HG02678 (cell line): ENCODE data around the gene ELOVL1.
"Not testable (repeated sequence)": the region's sequence is repeated elsewhere in the genome, so short reads cannot be mapped to it uniquely, and the experiment has no call there.

Experiments
- ATAC-seq: cut with Tn5 transposase; IDR thresholded peaks from one replicate; pipeline ENCODE4 v1.9.1; 2021; ENCODE audit warnings: mild to moderate bottlenecking, moderate library complexity; ENCODE audit not compliant: unreplicated experiment

Gene ELOVL1

GRCh38 chr1:43382027-43382779 is 14.4 kb upstream of the ELOVL1 start:
- no peak for ATAC-seq

DNA sequence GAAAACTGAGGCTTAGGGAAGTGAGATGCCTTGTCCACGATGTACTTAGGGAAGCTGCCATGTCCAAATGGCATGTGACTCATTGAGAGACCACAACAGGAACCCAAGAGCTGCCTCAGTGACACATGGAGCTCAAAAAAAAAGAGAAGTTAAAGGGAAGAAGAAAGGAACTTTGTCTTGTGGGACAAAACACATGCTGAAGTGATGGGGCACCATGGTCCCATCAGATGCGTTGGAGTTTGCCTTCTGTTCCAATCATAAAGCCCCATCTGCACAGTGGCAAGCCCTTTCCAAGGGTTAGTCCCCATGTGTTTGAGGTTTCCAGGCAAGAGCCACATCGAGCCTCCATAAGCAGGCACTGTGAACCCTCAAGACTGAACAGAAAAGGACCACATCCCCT is 13.8 kb upstream of the ELOVL1 start:
- no peak for ATAC-seq

- ATAC-seq = no peak
Measured at GRCh38 chr1:43379476-43379875, 11.7 kb upstream of the ELOVL1 start.

DNA sequence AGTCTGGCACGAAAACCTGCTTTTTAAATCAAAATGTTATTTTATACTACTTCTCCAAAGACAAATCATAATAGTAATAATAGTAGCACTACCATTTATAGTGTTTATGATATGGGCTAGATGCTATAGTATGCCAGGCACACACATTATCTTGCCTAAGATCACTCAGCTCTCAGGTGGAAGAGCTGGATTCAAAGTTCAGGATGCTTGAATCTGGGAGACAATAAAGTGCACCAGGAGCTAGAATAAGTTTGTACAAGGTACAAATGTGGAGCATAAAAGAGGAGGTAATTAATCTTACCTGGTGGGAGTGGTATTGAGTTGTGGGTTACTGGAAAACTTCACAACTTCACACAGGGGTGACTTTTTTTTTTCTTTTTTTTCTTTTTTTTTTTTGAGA is 10.0 kb upstream of the ELOVL1 start:
- ATAC-seq = no peak

DNA sequence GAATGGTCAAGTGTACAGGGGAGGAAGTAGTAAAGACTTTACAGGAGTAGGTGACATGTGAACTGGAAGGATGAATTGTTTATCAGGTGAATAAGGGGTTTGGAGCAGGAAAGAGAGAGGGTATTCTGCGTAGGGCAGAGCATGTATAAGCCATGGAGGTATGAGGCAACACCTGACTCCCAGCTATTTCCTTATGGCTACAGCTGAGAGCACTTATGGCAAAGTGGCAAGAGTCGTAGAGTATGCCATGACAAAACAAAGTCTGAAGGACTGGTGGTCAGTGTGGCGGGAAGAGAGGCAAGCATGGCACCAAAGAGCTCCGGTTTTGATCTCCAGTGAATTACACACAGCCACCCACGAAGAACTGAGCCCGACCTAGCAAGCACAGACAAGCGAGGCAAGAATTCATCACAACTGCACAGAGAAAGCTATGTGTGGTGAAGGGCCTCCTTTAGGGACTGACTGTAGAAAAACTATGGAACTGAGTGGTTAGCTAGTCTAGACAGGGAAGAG is 9.0 kb upstream of the ELOVL1 start:
- no peak for ATAC-seq

DNA sequence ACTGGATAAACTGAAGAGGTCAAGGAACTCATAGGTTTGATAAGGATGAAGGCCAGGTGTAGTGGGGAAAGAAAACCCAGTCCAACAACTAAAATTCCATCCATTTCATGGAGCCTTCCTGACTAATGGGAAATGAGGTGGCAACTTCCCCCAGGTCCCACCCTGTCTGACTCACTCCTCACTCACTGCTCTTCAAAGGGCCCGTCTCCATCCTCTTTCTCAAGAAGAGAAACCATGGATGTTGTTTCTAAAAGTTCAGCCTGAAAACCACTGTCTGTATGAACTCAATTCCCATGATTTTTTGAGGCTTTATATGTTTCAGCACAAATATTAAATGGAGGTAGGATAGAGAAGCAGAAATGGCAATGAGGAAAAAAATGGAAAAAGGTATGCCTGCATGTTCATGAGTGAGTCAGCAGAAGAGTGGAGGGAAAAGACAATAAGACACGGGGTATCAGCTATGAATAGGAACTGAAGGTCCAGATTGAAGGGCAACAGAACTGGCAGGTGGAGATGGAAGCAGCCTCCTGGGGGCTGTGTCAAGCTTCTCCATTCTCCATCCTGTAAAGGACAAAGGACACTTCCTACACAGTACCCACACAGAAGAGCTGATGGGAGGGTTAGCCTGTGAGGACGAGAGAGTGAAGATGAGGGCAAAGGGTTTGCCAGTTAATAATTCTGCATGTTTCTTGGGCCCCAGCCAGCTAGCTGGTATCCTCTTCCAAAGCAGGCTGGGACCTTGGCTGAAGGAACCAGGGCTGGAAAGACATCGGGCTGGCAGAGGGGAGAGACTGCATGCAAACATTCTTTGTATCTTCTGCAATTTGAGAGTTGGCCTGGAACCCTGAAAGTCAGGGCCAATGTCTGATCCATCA is 5.5 kb upstream of the ELOVL1 start:
- no peak for ATAC-seq

GRCh38 chr1:43372172-43372571 is 4.4 kb upstream of the ELOVL1 start:
- ATAC-seq = no peak

DNA sequence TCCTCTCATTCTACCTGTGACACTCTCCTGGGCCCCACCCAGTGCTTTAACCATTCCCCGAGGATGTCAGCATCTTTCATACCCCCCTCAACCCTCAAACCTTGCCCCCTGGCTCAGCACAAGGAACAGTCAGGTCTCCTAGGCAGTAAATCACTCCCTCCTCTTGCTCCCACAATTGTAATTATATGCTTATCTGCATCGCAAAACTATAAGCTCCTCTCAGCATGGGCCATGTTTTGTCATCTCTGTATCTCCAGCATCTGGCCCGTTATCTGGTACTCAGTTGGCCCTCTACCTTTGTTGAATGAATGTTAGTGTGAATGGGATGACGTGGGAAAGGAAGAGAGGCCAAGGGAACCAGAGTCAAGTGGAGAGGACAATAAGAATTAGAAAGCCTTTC is 2.8 kb upstream of the ELOVL1 start:
- no peak for ATAC-seq

DNA sequence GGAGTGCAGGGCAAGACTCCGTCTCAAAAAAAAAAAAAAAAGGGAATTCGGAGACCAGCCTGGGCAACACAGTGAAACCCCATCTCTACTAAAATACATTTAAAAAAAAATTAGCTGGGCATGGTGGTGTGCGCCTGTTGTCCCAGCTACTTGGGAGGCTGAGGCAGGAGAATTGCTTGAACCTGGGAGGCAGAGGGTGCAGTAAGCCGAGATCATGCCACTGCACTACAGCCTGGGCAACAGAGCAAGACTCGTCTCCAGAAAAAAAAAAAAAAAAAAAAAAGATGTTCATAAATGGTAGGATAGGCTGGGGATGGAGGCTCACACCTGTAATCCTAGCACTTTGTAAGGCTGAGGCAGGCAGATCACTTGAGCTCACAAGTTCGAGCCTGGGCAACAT is 2.0 kb upstream of the ELOVL1 start:
- not testable (repeated sequence) for ATAC-seq

GRCh38 chr1:43368646-43369020 is 822 bp upstream of the ELOVL1 start:
- no peak for ATAC-seq

- peak; percentile 54 for ATAC-seq
Measured at GRCh38 chr1:43367026-43367903, 546 bp downstream of the ELOVL1 start.

DNA sequence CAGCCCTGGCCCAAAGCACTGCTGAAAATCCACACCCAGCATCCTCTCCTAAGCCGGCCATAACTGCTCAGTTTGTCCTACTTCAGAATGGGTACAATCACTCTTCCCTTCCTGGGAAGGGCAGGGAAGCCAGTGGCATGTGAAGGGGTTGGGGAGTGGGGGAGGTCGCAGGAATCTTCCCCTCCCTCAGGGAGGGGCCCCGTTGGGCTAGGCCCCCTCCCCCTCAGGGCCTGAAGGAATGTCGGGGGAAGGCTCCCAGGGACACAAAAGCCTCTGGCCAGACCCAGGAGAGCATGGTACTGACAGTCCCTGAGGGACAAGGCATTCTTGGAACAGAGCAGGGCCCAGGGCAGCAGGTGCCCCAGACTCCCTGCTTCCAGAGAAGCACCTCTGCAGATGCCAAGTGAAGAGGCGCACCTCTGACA is 1.2 kb downstream of the ELOVL1 start:
- no peak for ATAC-seq

DNA sequence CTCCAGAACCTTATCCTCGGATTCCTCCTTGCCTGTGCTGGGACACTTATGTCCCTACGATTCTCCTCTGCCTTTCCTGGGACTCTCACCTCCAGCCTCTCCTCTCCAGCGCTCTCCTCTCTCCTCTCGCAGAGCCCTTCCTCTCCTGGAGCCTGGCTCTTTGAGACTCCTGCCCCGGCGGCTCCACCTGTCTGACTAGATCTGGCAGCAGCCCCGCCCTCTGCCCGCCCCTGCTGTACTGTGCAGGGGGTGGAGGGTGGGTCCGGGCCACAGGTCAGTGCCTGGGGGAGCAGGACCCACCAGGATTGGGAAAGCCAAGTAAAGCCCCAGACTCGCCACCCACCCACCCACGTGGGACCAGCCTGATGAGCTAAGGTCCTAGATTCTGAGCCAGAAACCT is 1.6 kb downstream of the ELOVL1 start:
- no peak for ATAC-seq

- ATAC-seq = no peak
Measured at GRCh38 chr1:43365678-43366077, 2.1 kb downstream of the ELOVL1 start.

DNA sequence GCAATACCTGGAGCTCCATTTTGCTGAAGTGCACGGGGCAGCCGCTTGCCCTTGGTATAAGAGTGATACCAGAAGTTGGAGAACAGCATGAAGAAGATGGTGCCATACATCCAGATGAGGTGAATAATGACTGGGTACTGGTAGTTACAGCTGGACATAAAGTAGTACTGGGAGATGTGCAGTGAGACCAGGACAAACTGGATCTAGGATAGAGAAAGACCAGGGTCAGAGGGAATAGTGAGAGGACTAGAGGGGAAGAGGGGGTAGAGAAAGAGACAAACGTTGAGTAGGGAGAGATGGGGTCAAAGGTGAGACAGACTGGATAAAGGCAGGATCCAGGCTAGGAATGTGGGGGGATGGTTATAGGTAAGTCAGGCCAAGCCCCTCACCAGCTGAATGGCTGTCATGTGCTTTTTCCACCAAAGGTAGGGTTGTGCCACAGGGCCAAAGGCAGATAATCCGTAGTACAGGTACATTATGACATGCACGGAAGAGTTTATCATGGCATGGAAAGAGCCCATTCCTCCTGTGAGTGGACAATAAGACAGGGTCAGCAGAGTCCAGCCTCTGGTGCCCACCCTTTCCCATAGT is 3.8 kb downstream of the ELOVL1 start:
- ATAC-seq = no peak

DNA sequence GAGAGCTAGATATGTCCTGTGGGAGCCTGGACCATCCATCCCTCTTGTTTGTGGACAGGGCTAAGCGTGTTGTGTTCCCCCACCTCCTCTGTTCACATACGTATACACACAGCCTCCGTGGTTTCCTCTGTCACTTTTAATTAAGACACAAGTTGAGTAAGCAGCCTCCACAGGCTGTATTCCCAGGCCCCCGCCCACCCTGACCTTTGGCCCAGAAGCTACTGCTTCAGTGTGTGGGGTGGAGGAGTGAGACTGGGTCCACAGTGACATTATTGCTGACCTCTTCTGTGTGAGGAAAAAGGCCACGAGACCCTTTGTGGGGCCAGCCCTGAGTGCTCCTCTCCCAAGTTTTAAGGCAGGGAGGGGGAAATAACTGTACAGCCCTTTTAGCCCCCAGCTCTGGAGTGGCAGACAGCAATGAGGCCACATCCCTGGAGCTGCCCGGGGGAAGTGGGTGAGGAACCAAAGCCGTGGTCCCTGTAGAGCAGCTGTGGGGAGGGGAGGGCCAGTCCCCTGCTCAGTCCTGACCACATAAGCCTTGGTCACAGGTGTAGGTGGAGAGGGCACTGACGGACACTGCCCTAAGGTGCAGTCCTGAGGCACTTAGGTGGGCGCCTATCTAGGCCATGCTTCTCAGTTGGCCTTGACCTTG is 4.4 kb downstream of the ELOVL1 start:
- ATAC-seq = no peak

- ATAC-seq = no peak
Measured at GRCh38 chr1:43360616-43361015, 7.2 kb downstream of the ELOVL1 start.

DNA sequence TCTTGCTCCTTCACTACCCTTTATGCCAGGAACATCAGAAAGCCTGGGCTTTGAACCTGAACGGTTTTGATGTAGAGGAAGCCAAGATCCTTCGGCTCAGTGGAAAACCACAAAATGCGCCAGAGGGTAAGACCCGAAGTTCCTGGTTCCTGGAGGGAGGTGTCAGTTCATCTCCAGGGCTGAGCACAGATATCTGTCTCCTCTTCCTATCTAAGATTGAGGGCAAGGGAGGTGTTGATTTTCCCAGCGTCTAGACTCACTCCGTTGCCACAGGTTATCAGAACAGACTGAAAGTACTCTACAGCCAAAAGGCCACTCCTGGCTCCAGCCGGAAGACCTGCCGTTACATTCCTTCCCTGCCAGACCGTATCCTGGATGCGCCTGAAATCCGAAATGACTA is 8.1 kb downstream of the ELOVL1 start:
- no peak for ATAC-seq

GRCh38 chr1:43358746-43359693 is 8.8 kb downstream of the ELOVL1 start, which contains the start of gene CDC20:
TSS of gene CDC20 (plus strand) at chr1:43358981. CDS start at chr1:43359216, 235 bp downstream.
- peak; percentile 97 for ATAC-seq
